HL-60/S4 (cell line): ENCODE measurements around the gene AFG3L2.

ENCODE experiments used
- in situ Hi-C: fragments of 300-500 bp; cut with MboI; formaldehyde crosslinking; loops from 2 replicates; pipeline ENCODE4 v1.14.3; 2022; ENCODE audit warnings: low sequenced_read_pairs

AFG3L2 gene

GRCh38 chr18:12366379-12366778 lies 10.6 kb downstream of the AFG3L2 start:
- in situ Hi-C loops, result no loop called here

DNA sequence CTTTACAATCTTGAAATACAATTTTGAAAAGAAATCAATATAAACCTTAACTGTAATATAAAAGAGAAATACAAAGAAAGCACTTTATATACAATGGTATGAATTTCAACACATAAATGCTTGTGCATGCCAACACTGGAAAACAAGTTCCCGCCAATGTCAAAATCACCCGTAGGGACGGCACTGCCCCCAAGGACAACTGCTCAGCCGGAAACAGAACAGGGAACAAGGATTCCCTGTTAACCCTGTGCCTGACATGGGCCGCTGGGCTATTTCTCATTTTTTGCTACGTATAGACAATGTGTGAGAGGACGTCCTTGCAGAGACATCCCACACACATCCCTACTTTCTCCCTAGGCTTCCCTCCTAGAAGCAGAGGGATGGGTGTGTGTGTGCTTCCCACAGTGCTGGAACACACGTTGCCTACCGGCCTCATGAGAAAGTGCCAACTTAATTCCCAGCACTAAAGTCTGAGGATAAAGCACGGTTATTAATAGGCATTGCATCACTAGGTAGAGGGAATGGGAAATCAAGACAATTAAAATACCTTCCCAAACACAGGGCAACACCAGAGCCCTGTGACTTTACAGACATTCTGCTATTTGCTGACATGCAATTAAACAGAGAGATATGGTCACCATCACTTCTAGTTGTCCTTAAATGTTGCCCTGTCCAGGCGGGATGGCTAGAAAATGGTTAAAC lies 14.4 kb downstream of the AFG3L2 start:
- in situ Hi-C loops, result no loop called here

DNA sequence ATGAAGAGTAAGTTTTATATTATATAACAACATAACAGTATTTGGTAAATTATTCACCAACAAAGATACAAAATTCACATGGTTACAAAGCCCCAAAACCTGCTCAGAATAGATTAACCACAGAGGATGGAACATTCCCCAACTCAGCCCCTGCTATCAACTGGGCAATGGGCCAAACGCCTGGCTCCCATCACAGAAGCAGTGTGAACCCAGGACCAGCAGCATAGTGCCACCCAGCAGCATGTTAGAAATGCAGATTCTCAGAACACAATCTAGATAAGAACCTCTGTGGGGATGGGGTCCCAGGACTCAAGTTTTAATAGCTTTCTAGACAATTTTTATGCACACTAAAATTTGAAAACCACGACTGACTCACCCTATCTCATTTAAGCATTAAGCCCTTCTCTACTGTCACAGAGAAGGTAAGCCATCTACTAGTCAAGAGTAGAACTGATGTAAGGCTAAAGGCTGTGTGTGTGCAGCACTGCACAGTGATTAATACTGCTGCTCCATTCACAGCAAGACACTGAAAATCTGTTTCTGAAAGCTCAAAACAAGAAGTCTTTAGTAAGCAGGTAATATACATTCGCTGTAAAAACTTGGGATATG lies 15.2 kb downstream of the AFG3L2 start:
- in situ Hi-C loops, result no loop called here

DNA sequence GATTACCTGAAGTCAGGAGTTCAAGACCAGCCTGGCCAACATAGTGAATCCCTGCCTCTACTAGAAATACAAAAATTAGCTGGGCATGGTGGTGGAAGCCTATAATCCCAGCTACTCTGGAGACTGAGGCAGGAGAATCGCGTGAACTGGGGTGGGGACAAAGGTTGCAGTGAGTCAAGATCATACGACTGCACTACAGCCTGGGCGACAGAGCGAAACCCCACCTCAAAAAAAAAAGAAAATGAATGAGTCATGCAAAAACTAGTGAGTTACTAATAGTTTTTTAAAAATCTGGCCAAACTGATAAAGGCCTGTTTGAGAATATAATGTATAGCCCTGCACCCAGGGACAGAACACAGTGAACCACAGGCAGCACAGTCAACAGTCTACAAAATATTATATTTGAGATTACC lies 17.5 kb downstream of the AFG3L2 start:
- in situ Hi-C loops, result no loop called here

- in situ Hi-C loops, result no loop called here
These were observed 24.8 kb downstream of the AFG3L2 start for GRCh38 chr18:12352188-12352587.

GRCh38 chr18:12347895-12348294 lies 29.1 kb downstream of the AFG3L2 start:
- in situ Hi-C loops, result no loop called here

- in situ Hi-C loops, result no loop called here
These were observed 30.8 kb downstream of the AFG3L2 start for GRCh38 chr18:12346240-12346565.

GRCh38 chr18:12345491-12346239 lies 31.4 kb downstream of the AFG3L2 start:
- in situ Hi-C loops, result no loop called here

DNA sequence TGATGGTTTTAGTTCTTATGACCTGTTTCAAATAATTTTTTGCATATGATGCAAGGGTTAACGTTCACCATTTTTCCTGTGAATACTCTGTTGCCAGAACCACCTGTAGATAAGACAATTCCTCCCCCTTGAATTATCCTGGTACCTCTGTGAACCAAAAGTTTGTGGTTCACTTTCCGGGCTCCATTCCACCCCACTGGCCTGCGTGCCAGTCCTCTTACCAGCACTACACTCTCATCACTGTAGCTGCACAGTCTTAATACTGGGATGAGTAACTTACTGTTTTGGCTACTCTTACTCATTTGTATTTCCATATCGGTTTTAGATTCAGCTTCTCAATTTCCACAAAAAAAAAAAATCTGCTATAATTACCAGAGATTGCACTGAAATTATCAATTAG lies 34.4 kb downstream of the AFG3L2 start:
- in situ Hi-C loops, result no loop called here

DNA sequence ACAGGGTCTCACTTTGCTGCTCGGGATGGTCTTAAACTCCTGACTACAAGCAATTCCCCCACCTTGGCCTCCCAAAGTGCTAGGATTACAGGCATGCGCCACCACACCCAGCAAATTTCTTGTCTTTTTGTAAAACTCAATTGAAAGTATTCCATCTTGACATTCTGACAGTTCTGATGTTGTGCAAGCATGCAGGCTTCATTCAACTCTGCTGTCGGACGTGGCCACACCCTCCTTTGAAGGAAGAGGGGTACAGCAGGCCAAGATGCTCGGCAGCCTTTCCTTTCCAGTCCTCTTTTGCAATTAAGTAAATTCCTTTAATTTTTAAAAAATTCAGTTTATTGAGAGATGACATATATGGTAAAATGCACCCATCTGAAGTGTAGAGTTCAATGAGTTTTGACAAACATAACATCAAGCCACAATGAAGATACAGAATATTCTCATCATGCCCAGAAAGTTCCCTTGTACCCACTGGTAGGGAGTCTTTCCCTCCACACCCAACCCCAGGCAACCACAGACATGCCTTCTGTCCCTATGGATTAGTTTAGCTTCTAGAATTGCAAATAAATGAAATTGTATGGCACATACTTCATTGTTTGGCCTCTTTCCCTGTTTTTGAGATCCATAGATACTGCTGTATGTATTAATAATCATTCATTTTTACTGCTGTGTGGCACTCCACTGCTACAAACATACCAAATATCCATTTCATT lies 35.9 kb downstream of the AFG3L2 start:
- in situ Hi-C loops, result no loop called here

GRCh38 chr18:12338382-12338781 lies 38.6 kb downstream of the AFG3L2 start:
- in situ Hi-C loops, result no loop called here

- in situ Hi-C loops, result no loop called here
These were observed 40.1 kb downstream of the AFG3L2 start for GRCh38 chr18:12336887-12337286.

- in situ Hi-C loops, result no loop called here
These were observed 40.8 kb downstream of the AFG3L2 start for GRCh38 chr18:12336171-12336613.

DNA sequence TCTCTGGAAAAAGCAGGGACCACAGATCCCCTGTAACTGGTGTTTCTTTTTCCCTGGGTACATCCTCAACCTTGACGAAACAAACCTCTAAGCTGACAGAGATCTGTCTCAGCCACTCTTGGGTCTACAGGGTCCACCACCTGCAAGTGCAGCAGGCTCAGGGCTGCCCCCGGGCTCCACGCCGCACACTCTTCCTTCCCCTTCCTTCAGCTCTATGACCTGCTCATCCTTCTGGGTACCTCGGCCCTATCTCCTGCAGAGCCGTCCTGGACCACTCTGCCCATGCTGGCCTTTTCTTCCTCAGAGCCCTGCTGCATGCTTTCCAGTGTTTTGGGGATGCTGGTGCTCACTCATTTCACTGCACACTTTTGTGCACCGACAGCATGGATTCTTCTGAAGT lies 41.5 kb downstream of the AFG3L2 start:
- in situ Hi-C loops, result no loop called here

DNA sequence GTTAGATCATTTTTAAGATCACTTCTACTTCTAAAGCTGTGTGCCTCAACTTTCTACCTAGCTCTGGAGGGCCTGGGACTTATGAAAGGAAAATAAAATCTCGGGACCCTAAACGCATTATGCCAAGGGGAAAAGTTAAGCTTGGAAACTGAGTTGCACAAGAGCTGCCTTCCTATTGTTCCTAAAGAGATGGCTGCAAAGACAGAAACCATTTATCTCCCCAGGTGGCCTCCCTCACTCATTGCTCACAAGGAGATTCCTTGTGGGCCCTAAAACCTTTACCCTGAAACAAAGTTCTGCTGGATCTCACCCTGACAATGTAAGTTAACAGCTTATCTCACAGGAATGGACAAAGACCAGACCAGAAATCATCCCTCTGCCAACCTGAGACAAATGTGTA lies 42.2 kb downstream of the AFG3L2 start:
- in situ Hi-C loops, result no loop called here

DNA sequence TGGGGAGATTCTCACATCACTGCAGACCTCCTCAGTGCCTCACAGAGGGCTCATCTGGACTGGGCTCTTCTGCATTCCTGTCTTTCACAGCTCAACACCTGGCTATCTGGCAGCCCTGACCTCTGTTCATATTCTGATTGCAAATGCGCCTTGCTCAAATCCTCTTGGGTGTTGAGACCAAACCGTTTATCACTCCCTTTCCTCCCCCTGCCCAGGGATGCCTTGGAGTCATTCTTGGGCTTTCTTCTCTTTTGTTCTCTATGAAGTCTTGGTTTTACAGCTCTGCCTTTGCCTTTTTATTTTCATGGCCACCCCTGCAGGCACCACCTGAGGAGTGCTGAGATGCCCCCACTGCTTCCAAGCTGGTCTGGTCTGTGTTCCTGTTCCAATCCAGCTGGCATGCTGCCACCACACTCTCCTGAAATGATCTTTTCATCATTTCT lies 42.6 kb downstream of the AFG3L2 start:
- in situ Hi-C loops, result no loop called here

- in situ Hi-C loops, result no loop called here
These were observed 43.3 kb downstream of the AFG3L2 start for GRCh38 chr18:12333506-12334290.

GRCh38 chr18:12330766-12331165 lies 46.3 kb downstream of the AFG3L2 start:
- in situ Hi-C loops, result no loop called here

DNA sequence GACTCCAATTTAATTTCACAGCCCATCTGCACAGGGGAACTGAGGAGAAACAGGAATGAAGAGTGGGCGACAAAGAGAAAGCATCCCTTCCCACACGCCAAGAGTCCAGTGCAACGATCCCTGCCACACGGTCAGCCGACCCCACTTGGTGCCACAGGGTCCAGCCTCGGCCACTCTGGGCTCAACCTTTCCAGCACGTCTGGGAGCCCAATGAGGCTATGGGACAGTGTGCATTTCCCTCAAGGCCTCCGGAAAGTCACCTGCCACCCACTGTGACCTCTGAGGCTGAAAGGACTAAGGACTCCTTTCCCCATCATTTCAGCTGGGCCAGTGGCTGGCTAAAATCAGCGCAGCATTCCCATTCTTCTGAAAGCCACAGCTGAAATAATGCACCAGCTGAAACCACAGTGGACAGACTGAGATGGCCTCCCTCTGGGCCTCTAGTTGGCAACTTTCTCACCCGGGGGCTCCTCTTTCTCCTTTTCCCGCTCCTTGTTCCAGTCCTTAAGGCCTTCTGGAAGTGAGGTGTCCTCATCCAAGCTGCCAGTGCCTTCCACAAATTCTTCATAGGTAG lies 47.8 kb downstream of the AFG3L2 start:
- in situ Hi-C loops, result no loop called here

GRCh38 chr18:12328179-12328823 lies 48.7 kb downstream of the AFG3L2 start:
- in situ Hi-C loops, result no loop called here
